NCI-H1436 (cell line): ENCODE results near the gene METTL16.
"Not testable (repeated sequence)": the region's sequence is repeated elsewhere in the genome, so short reads cannot be mapped to it uniquely, and the experiment has no call there.

Source experiments
- DNase-seq: peaks from one replicate; lab custom pipeline; 2025; lab: John Stamatoyannopoulos, UW

METTL16 gene

GRCh38 chr17:2502871-2503580 is 8.7 kb downstream of the METTL16 start:
- DNase-seq, result no peak

- DNase-seq, result no peak
Measured at GRCh38 chr17:2500446-2500845, 11.2 kb downstream of the METTL16 start.

- DNase-seq, result not testable (repeated sequence)
Measured at GRCh38 chr17:2489286-2489685, 22.4 kb downstream of the METTL16 start.

GRCh38 chr17:2487306-2487705 is 24.4 kb downstream of the METTL16 start:
- no peak for DNase-seq

GRCh38 chr17:2486709-2487108 is 25.0 kb downstream of the METTL16 start:
- DNase-seq, result not testable (repeated sequence)

- DNase-seq, result no peak
Measured at GRCh38 chr17:2485970-2486369, 25.7 kb downstream of the METTL16 start.

- no peak for DNase-seq
Measured at GRCh38 chr17:2485543-2485942, 26.1 kb downstream of the METTL16 start.

- DNase-seq, result peak; percentile 70
Measured at GRCh38 chr17:2484876-2485275, 26.8 kb downstream of the METTL16 start.

- no peak for DNase-seq
Measured at GRCh38 chr17:2483084-2483483, 28.6 kb downstream of the METTL16 start.

GRCh38 chr17:2482218-2482617 is 29.5 kb downstream of the METTL16 start:
- DNase-seq, result no peak

- DNase-seq, result no peak
Measured at GRCh38 chr17:2481760-2482159, 29.9 kb downstream of the METTL16 start.

GRCh38 chr17:2478458-2478857 is 33.2 kb downstream of the METTL16 start:
- no peak for DNase-seq

GRCh38 chr17:2475056-2475455 is 36.6 kb downstream of the METTL16 start:
- no peak for DNase-seq

GRCh38 chr17:2474371-2474770 is 37.3 kb downstream of the METTL16 start:
- DNase-seq, result no peak

GRCh38 chr17:2468270-2468669 is 43.4 kb downstream of the METTL16 start:
- DNase-seq, result no peak

- no peak for DNase-seq
Measured at GRCh38 chr17:2466931-2467330, 44.8 kb downstream of the METTL16 start.

- no peak for DNase-seq
Measured at GRCh38 chr17:2462481-2462880, 49.2 kb downstream of the METTL16 start.

- no peak for DNase-seq
Measured at GRCh38 chr17:2459917-2460271, 51.8 kb downstream of the METTL16 start.

GRCh38 chr17:2457913-2458312 is 53.8 kb downstream of the METTL16 start:
- DNase-seq, result no peak

GRCh38 chr17:2456475-2456874 is 55.2 kb downstream of the METTL16 start:
- DNase-seq, result no peak

GRCh38 chr17:2455956-2456355 is 55.7 kb downstream of the METTL16 start:
- DNase-seq, result no peak

GRCh38 chr17:2453866-2454265 is 57.8 kb downstream of the METTL16 start:
- DNase-seq, result no peak

- no peak for DNase-seq
Measured at GRCh38 chr17:2453325-2453724, 58.4 kb downstream of the METTL16 start.

GRCh38 chr17:2452216-2452750 is 59.4 kb downstream of the METTL16 start:
- no peak for DNase-seq
